HEK293T (cell line): ENCODE measurements around the gene P3H2.

Experiments used
- ARNT ChIP-seq: fragments of 450-650 bp; IDR thresholded peaks from 2 replicates; pipeline ENCODE4 v1.6.1; 2017; ENCODE audit warnings: mild to moderate bottlenecking
- BHLHE40 ChIP-seq: fragments of 450-650 bp; IDR thresholded peaks from 2 replicates; pipeline ENCODE4 v1.6.1; 2016; ENCODE audit warnings: mild to moderate bottlenecking, moderate library complexity, borderline replicate concordance
- CTBP1 ChIP-seq: fragments of 450-650 bp; IDR thresholded peaks from 2 replicates; pipeline ENCODE4 v1.6.1; 2016; ENCODE audit warnings: borderline replicate concordance
- ELF4 ChIP-seq: fragments of 450-650 bp; IDR thresholded peaks from 2 replicates; pipeline ENCODE4 v1.6.1; 2017; ENCODE audit warnings: antibody characterized with exemption
- FOXA1 ChIP-seq: fragments of 450-650 bp; IDR thresholded peaks from 2 replicates; pipeline ENCODE4 v1.6.1; 2016; ENCODE audit warnings: mild to moderate bottlenecking
- FOXK2 ChIP-seq: fragments of 450-650 bp; IDR thresholded peaks from 2 replicates; pipeline ENCODE4 v1.6.1; 2016; ENCODE audit warnings: mild to moderate bottlenecking
- FOXM1 ChIP-seq: fragments of 450-650 bp; IDR thresholded peaks from 2 replicates; pipeline ENCODE4 v1.6.1; 2017; ENCODE audit warnings: mild to moderate bottlenecking, borderline replicate concordance
- HDGF ChIP-seq: fragments of 450-650 bp; IDR thresholded peaks from 2 replicates; pipeline ENCODE4 v1.6.1; 2017; ENCODE audit warnings: antibody characterized with exemption, borderline replicate concordance
- L3MBTL2 ChIP-seq: fragments of 450-650 bp; conservative IDR thresholded peaks from 2 replicates; pipeline ENCODE4 v1.6.1; 2016; ENCODE audit warnings: mild to moderate bottlenecking
- NFRKB ChIP-seq: fragments of 450-650 bp; IDR thresholded peaks from 2 replicates; pipeline ENCODE4 v1.6.1; 2016; ENCODE audit warnings: mild to moderate bottlenecking, moderate library complexity
- SP1 ChIP-seq: fragments of 450-650 bp; IDR thresholded peaks from 2 replicates; pipeline ENCODE4 v1.6.1; 2017
- TARDBP ChIP-seq: fragments of 450-650 bp; IDR thresholded peaks from 2 replicates; pipeline ENCODE4 v1.6.1; 2016
- TF ChIP-seq, protein P1 (sequence below): fragments of 450-650 bp; IDR thresholded peaks from 2 replicates; pipeline ENCODE4 v1.6.1; 2016

DNA sequence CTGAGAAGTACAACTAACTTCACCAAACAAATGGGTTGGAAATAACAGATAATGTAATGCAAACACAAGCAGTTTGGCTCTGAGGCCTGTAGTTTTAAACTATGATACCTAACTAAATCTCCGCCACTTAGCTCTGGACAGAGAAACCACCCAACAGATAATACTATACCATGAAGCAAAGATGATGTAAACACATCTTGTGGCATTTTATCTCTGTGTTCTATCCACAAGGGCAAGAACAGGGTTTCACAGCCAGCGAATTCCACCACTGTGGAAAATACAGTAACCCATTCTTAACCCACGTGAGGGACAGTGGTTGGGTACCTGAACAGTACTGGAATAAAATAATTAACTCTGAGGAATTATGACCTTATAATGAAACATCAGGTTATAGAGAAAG, 93.6 kb downstream of the P3H2 start:
- TF ChIP-seq FOXM1 (no peak), ELF4 (no peak), L3MBTL2 (no peak), FOXA1 (no peak), HDGF (no peak), ARNT (no peak), BHLHE40 (no peak), FOXK2 (no peak), NFRKB (no peak), SP1 (no peak), CTBP1 (no peak), TARDBP (no peak)
- TF ChIP-seq, protein P1, sequence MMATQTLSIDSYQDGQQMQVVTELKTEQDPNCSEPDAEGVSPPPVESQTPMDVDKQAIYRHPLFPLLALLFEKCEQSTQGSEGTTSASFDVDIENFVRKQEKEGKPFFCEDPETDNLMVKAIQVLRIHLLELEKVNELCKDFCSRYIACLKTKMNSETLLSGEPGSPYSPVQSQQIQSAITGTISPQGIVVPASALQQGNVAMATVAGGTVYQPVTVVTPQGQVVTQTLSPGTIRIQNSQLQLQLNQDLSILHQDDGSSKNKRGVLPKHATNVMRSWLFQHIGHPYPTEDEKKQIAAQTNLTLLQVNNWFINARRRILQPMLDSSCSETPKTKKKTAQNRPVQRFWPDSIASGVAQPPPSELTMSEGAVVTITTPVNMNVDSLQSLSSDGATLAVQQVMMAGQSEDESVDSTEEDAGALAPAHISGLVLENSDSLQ, result no peak
